Measurements from ENCODE around the gene IGFALS. TPM values are rescaled to one million over a fixed set of nuclear protein-coding genes. Genes with fewer than 3 reads are reported as not detected.

The IGFALS gene
- total RNA-seq (not detected), polyA plus RNA-seq (under 1 TPM in 1 of 2 donors, not detected in 1; 0.84 TPM)
- long read RNA-seq, donor 1: 0 reads
- long read RNA-seq, donor 2: 0 reads

- no peak within 1 kb of the TSS for H3K27ac ChIP-seq (ENCODE audit: low read depth in 1 of 2, low read length in 2 of 2)
- WGBS, 2 donors: 59 to 60% methylated on average over 21 to 28 of the region's 28 CpGs
- no peak within 1 kb of the TSS for H3K4me3 ChIP-seq (ENCODE audit: low read length in 2 of 2)
- DNase-seq: peak in 1 of 2 donors; percentile 72
- H3K36me3 ChIP-seq (ENCODE audit: control insufficient read depth in 1 of 2, insufficient read depth in 2 of 2, low read length in 1 of 2): no peaks in the 10 kb centered on the region
- no peaks in the 10 kb centered on the region for H3K27me3 ChIP-seq (ENCODE audit: control insufficient read depth in 1 of 2, insufficient read depth in 2 of 2, low read length in 1 of 2)
- peaks cover 2% of the 10 kb centered on the region for H3K9me3 ChIP-seq (ENCODE audit: control insufficient read depth, low read length)
- intact Hi-C loops (cut with DNase I): no loop called here
- no peaks in the 10 kb centered on the region for H3K4me1 ChIP-seq (ENCODE audit: control insufficient read depth in 1 of 2, insufficient read depth in 2 of 2, low read length in 2 of 2)
- ATAC-seq (ENCODE audit: low FRiP score): no peak
These were observed at the start of gene IGFALS for GRCh38 chr16:1793578-1794220. TSS of gene IGFALS (minus strand) at chr16:1793705. CDS start at chr16:1793652, 53 bp downstream.

GRCh38 chr16:1839554-1839953 is 46.0 kb upstream of the IGFALS start:
- Histone ChIP-seq H3K27ac (ENCODE audit: low read depth in 1 of 2, low read length in 2 of 2) (no peak overlapping the region), H3K9me3 (ENCODE audit: control insufficient read depth, low read length) (no peaks in the 10 kb centered on the region), H3K36me3 (ENCODE audit: control insufficient read depth in 1 of 2, insufficient read depth in 2 of 2, low read length in 1 of 2) (no peaks in the 10 kb centered on the region), H3K4me3 (ENCODE audit: low read length in 2 of 2) (no peak overlapping the region), H3K4me1 (ENCODE audit: control insufficient read depth in 1 of 2, insufficient read depth in 2 of 2, low read length in 2 of 2) (no peaks in the 10 kb centered on the region), H3K27me3 (ENCODE audit: control insufficient read depth in 1 of 2, insufficient read depth in 2 of 2, low read length in 1 of 2) (no peaks in the 10 kb centered on the region)
- intact Hi-C loops (cut with DNase I): no loop called here
- 51 to 59% methylated on average over 9 of the region's 9 CpGs for WGBS, 2 donors
- ATAC-seq (ENCODE audit: low FRiP score) (no peak), DNase-seq (peak in 1 of 2 donors; percentile 30)

GRCh38 chr16:1834096-1834495 is 40.6 kb upstream of the IGFALS start:
- intact Hi-C loops (cut with DNase I): no loop called here

GRCh38 chr16:1832838-1833454 is 39.4 kb upstream of the IGFALS start:
- H3K9me3 ChIP-seq (ENCODE audit: control insufficient read depth, low read length): no peaks in the 10 kb centered on the region
- no peak for ATAC-seq (ENCODE audit: low FRiP score)
- H3K27ac ChIP-seq (ENCODE audit: low read depth in 1 of 2, low read length in 2 of 2): no peak overlapping the region
- no peak for DNase-seq
- no peaks in the 10 kb centered on the region for H3K27me3 ChIP-seq (ENCODE audit: control insufficient read depth in 1 of 2, insufficient read depth in 2 of 2, low read length in 1 of 2)
- no peaks in the 10 kb centered on the region for H3K36me3 ChIP-seq (ENCODE audit: control insufficient read depth in 1 of 2, insufficient read depth in 2 of 2, low read length in 1 of 2)
- WGBS, 2 donors: 67 to 81% methylated on average over 9 of the region's 9 CpGs
- no peak overlapping the region for H3K4me3 ChIP-seq (ENCODE audit: low read length in 2 of 2)
- H3K4me1 ChIP-seq (ENCODE audit: control insufficient read depth in 1 of 2, insufficient read depth in 2 of 2, low read length in 2 of 2): no peaks in the 10 kb centered on the region
- intact Hi-C loops (cut with DNase I): no loop called here

More at GRCh38 chr16:1834096-1834495, 40.6 kb upstream of the IGFALS start:
- H3K4me3 ChIP-seq (ENCODE audit: low read length in 2 of 2): no peak overlapping the region
- ATAC-seq (ENCODE audit: low FRiP score) (no peak), DNase-seq (no peak)
- H3K9me3 ChIP-seq (ENCODE audit: control insufficient read depth, low read length): no peaks in the 10 kb centered on the region
- no peaks in the 10 kb centered on the region for H3K27me3 ChIP-seq (ENCODE audit: control insufficient read depth in 1 of 2, insufficient read depth in 2 of 2, low read length in 1 of 2)
- no peak overlapping the region for H3K27ac ChIP-seq (ENCODE audit: low read depth in 1 of 2, low read length in 2 of 2)
- 84 to 87% methylated on average over 5 of the region's 5 CpGs for WGBS, 2 donors
- no peaks in the 10 kb centered on the region for H3K4me1 ChIP-seq (ENCODE audit: control insufficient read depth in 1 of 2, insufficient read depth in 2 of 2, low read length in 2 of 2)
- no peaks in the 10 kb centered on the region for H3K36me3 ChIP-seq (ENCODE audit: control insufficient read depth in 1 of 2, insufficient read depth in 2 of 2, low read length in 1 of 2)

GRCh38 chr16:1831186-1832075 is 37.9 kb upstream of the IGFALS start:
- H3K4me3 ChIP-seq (ENCODE audit: low read length in 2 of 2): no peak overlapping the region

GRCh38 chr16:1830213-1830612 is 36.7 kb upstream of the IGFALS start:
- WGBS, 2 donors: 66 to 72% methylated on average over 3 of the region's 3 CpGs
- ATAC-seq (ENCODE audit: low FRiP score): no peak

More at GRCh38 chr16:1831186-1832075, 37.9 kb upstream of the IGFALS start:
- intact Hi-C loops (cut with DNase I): no loop called here
- DNase-seq: peak in 1 of 2 donors; percentile 61
- no peak for ATAC-seq (ENCODE audit: low FRiP score)
- no peak overlapping the region for H3K27ac ChIP-seq (ENCODE audit: low read depth in 1 of 2, low read length in 2 of 2)
- WGBS, 2 donors: 80 to 86% methylated on average over 19 of the region's 19 CpGs
- no peaks in the 10 kb centered on the region for H3K9me3 ChIP-seq (ENCODE audit: control insufficient read depth, low read length)
- no peaks in the 10 kb centered on the region for H3K27me3 ChIP-seq (ENCODE audit: control insufficient read depth in 1 of 2, insufficient read depth in 2 of 2, low read length in 1 of 2)
- H3K4me1 ChIP-seq (ENCODE audit: control insufficient read depth in 1 of 2, insufficient read depth in 2 of 2, low read length in 2 of 2): no peaks in the 10 kb centered on the region
- no peaks in the 10 kb centered on the region for H3K36me3 ChIP-seq (ENCODE audit: control insufficient read depth in 1 of 2, insufficient read depth in 2 of 2, low read length in 1 of 2)

GRCh38 chr16:1828645-1829410 is 35.3 kb upstream of the IGFALS start:
- 79 to 84% methylated on average over 11 of the region's 11 CpGs for WGBS, 2 donors
- DNase-seq (peak in 1 of 2 donors; percentile 43), ATAC-seq (ENCODE audit: low FRiP score) (no peak)
- intact Hi-C loops (cut with DNase I): loop anchor here in 1 of 2 donors (5.0 kb wide), 1 partner anchor 47 kb away; the partner anchor contains the start of genes NUBP2 and SPSB3
- Histone ChIP-seq H3K36me3 (ENCODE audit: control insufficient read depth in 1 of 2, insufficient read depth in 2 of 2, low read length in 1 of 2) (no peaks in the 10 kb centered on the region), H3K9me3 (ENCODE audit: control insufficient read depth, low read length) (no peaks in the 10 kb centered on the region), H3K27me3 (ENCODE audit: control insufficient read depth in 1 of 2, insufficient read depth in 2 of 2, low read length in 1 of 2) (no peaks in the 10 kb centered on the region), H3K4me1 (ENCODE audit: control insufficient read depth in 1 of 2, insufficient read depth in 2 of 2, low read length in 2 of 2) (no peaks in the 10 kb centered on the region), H3K27ac (ENCODE audit: low read depth in 1 of 2, low read length in 2 of 2) (no peak overlapping the region), H3K4me3 (ENCODE audit: low read length in 2 of 2) (no peak overlapping the region)

More at GRCh38 chr16:1830213-1830612, 36.7 kb upstream of the IGFALS start:
- peak in 1 of 2 donors; percentile 43 for DNase-seq
- Histone ChIP-seq H3K27me3 (ENCODE audit: control insufficient read depth in 1 of 2, insufficient read depth in 2 of 2, low read length in 1 of 2) (no peaks in the 10 kb centered on the region), H3K4me1 (ENCODE audit: control insufficient read depth in 1 of 2, insufficient read depth in 2 of 2, low read length in 2 of 2) (no peaks in the 10 kb centered on the region), H3K36me3 (ENCODE audit: control insufficient read depth in 1 of 2, insufficient read depth in 2 of 2, low read length in 1 of 2) (no peaks in the 10 kb centered on the region), H3K9me3 (ENCODE audit: control insufficient read depth, low read length) (no peaks in the 10 kb centered on the region), H3K4me3 (ENCODE audit: low read length in 2 of 2) (no peak overlapping the region), H3K27ac (ENCODE audit: low read depth in 1 of 2, low read length in 2 of 2) (no peak overlapping the region)
- intact Hi-C loops (cut with DNase I): no loop called here
